IMR-90 (cell line): Measurements from ENCODE around the gene DCTD. TPM values are rescaled to one million over a fixed set of nuclear protein-coding genes. Genes with fewer than 3 reads are reported as not detected.

Experiments used
- ATAC-seq: fragments of 200-7000 bp; cut with Tn5 transposase; 2 replicates; pipeline ENCODE4 v1.9.1; 2020; ENCODE audit warnings: low read depth, mild to moderate bottlenecking, moderate library complexity
- BruUV-seq: library from RNA; stranded (reverse); fragments of 400-500 nt; replicated peaks from 2 replicates; lab custom pipeline; 2021; lab: Mats Ljungman, UMichigan
- CTCF ChIA-PET: fragments of 300-600 bp; formaldehyde crosslinking; extraction: SDS; loops from one replicate; lab custom pipeline; 2021; ENCODE audit warnings: antibody characterized with exemption; lab: Yijun Ruan, JAX
- POLR2A ChIA-PET: fragments of 300-600 bp; sonication (Branson Sonifier 250); formaldehyde crosslinking; loops from one replicate; lab custom pipeline; 2022; ENCODE audit warnings: antibody characterized with exemption; ENCODE audit not compliant: unreplicated experiment; lab: Charles Lee
- DNase-seq: peaks from one replicate; pipeline ENCODE4 v3.0.0; 2013
- H2AFZ ChIP-seq: replicated peaks from 2 replicates; pipeline ENCODE3; 2013; ENCODE audit warnings: low read length, mild to moderate bottlenecking; ENCODE audit not compliant: poor library complexity
- H2AK5ac ChIP-seq: 2 replicates; pipeline ENCODE4 v1.6.1; 2013; ENCODE audit warnings: low read depth, low read length, inconsistent platforms
- H2AK9ac ChIP-seq: replicated peaks from 2 replicates; pipeline ENCODE3; 2013; ENCODE audit warnings: mild to moderate bottlenecking, low read depth, low read length, moderate library complexity; ENCODE audit not compliant: poor library complexity
- H2BK120ac ChIP-seq: 2 replicates; pipeline ENCODE4 v1.6.1; 2013; ENCODE audit warnings: low read depth, low read length, inconsistent platforms
- H2BK15ac ChIP-seq: 3 replicates; pipeline ENCODE4 v1.6.1; 2013; ENCODE audit warnings: low read depth, low read length, inconsistent platforms
- H2BK20ac ChIP-seq: 2 replicates; pipeline ENCODE4 v1.6.1; 2013; ENCODE audit warnings: low read depth, mild to moderate bottlenecking, inconsistent platforms, low read length, moderate library complexity
- H2BK5ac ChIP-seq: 2 replicates; pipeline ENCODE4 v1.6.1; 2013; ENCODE audit warnings: mild to moderate bottlenecking, low read depth, low read length, inconsistent platforms; ENCODE audit not compliant: poor library complexity, severe bottlenecking
- H3K14ac ChIP-seq: replicated peaks from 2 replicates; pipeline ENCODE4 v1.6.1; 2013; ENCODE audit warnings: low read depth, low read length, inconsistent platforms
- H3K18ac ChIP-seq: 2 replicates; pipeline ENCODE4 v1.6.1; 2013; ENCODE audit warnings: low read depth, low read length, control low read depth
- H3K23ac ChIP-seq: 2 replicates; pipeline ENCODE4 v1.6.1; 2013; ENCODE audit warnings: low read depth, low read length, inconsistent platforms
- H3K27ac ChIP-seq: 2 replicates; pipeline ENCODE4 v1.5.1; 2013; ENCODE audit warnings: mild to moderate bottlenecking, control low read depth, low read length; ENCODE audit not compliant: insufficient read depth
- H3K27me3 ChIP-seq: 2 replicates; pipeline ENCODE4 v1.6.1; 2013; ENCODE audit warnings: low read length; ENCODE audit not compliant: control insufficient read depth, insufficient read depth
- H3K36me3 ChIP-seq: 2 replicates; pipeline ENCODE4 v1.6.1; 2013; ENCODE audit warnings: low read length, mixed read lengths; ENCODE audit not compliant: control insufficient read depth, insufficient read depth
- H3K4ac ChIP-seq: 2 replicates; pipeline ENCODE4 v1.6.1; 2013; ENCODE audit warnings: low read depth, low read length, inconsistent platforms
- H3K4me1 ChIP-seq: 2 replicates; pipeline ENCODE4 v1.6.1; 2013; ENCODE audit warnings: low read length, mixed read lengths; ENCODE audit not compliant: control insufficient read depth, insufficient read depth
- H3K4me2 ChIP-seq: 2 replicates; pipeline ENCODE4 v1.6.1; 2013; ENCODE audit warnings: low read depth, mild to moderate bottlenecking, control low read depth, low read length, moderate library complexity
- H3K4me3 ChIP-seq: 2 replicates; pipeline ENCODE4 v1.5.1; 2013; ENCODE audit warnings: low read depth, mild to moderate bottlenecking, control low read depth, low read length, moderate library complexity; ENCODE audit not compliant: insufficient read depth
- H3K56ac ChIP-seq: 2 replicates; pipeline ENCODE4 v1.6.1; 2013; ENCODE audit warnings: low read length, inconsistent platforms; ENCODE audit not compliant: insufficient read depth; ENCODE audit errors: extremely low read depth
- H3K79me1 ChIP-seq, 2 experiments: 2 replicates each; pipeline ENCODE4 v1.6.1; 2013; ENCODE audit warnings: low read length in 2 of 2, inconsistent platforms in 1 of 2, low read depth in 1 of 2
- H3K9ac ChIP-seq: 2 replicates; pipeline ENCODE4 v1.6.1; 2013; ENCODE audit warnings: low read depth, low read length, control low read depth
- H3K9me1 ChIP-seq: 2 replicates; pipeline ENCODE4 v1.6.1; 2013; ENCODE audit warnings: low read length, inconsistent platforms; ENCODE audit not compliant: insufficient read depth
- H3K9me3 ChIP-seq: 2 replicates; pipeline ENCODE4 v1.6.1; 2013; ENCODE audit warnings: low read length; ENCODE audit not compliant: control insufficient read depth, insufficient read depth
- H4K20me1 ChIP-seq: 2 replicates; pipeline ENCODE4 v1.6.1; 2013; ENCODE audit warnings: low read length, inconsistent platforms; ENCODE audit not compliant: insufficient read depth
- H4K5ac ChIP-seq: 2 replicates; pipeline ENCODE4 v1.6.1; 2013; ENCODE audit warnings: mild to moderate bottlenecking, low read depth, low read length, control low read depth
- H4K8ac ChIP-seq, 2 experiments: 2 replicates each; pipeline ENCODE4 v1.6.1; 2013; ENCODE audit warnings: low read depth in 2 of 2, low read length in 2 of 2, control low read depth in 1 of 2, inconsistent platforms in 1 of 2
- H4K91ac ChIP-seq: 2 replicates; pipeline ENCODE4 v1.6.1; 2013; ENCODE audit warnings: low read depth, low read length, inconsistent platforms; ENCODE audit not compliant: insufficient read depth
- BHLHE40 ChIP-seq: fragments of 150-350 bp; IDR thresholded peaks from 2 replicates; pipeline ENCODE4 v1.6.1; 2016; ENCODE audit warnings: mild to moderate bottlenecking, low read depth, low read length
- CEBPB ChIP-seq: IDR thresholded peaks from 2 replicates; pipeline ENCODE4 v1.6.1; 2012; ENCODE audit warnings: low read depth, low read length, improper control_type of control experiment
- CHD1 ChIP-seq: IDR thresholded peaks from 2 replicates; pipeline ENCODE4 v1.6.1; 2012; ENCODE audit warnings: low read depth, low read length, improper control_type of control experiment
- ELK1 ChIP-seq: fragments of 150-350 bp; IDR thresholded peaks from 2 replicates; pipeline ENCODE4 v1.6.1; 2016; ENCODE audit warnings: low read depth, mild to moderate bottlenecking, low read length, moderate library complexity, borderline replicate concordance
- FOS ChIP-seq: fragments of 150-350 bp; IDR thresholded peaks from 2 replicates; pipeline ENCODE4 v1.6.1; 2016; ENCODE audit warnings: low read depth, low read length
- MAFK ChIP-seq: IDR thresholded peaks from 2 replicates; pipeline ENCODE4 v1.6.1; 2012; ENCODE audit warnings: low read depth, low read length, improper control_type of control experiment
- MAZ ChIP-seq: IDR thresholded peaks from 2 replicates; pipeline ENCODE4 v1.6.1; 2012; ENCODE audit warnings: low read depth, mild to moderate bottlenecking, low read length, improper control_type of control experiment, moderate library complexity, borderline replicate concordance
- MXI1 ChIP-seq: IDR thresholded peaks from 2 replicates; pipeline ENCODE4 v1.6.1; 2012; ENCODE audit warnings: low read depth, mild to moderate bottlenecking, low read length, moderate library complexity, borderline replicate concordance
- NFE2L2 ChIP-seq: fragments of 150-350 bp; IDR thresholded peaks from 2 replicates; pipeline ENCODE4 v1.6.1; 2016; ENCODE audit warnings: low read depth, mild to moderate bottlenecking, low read length
- POLR2A ChIP-seq: IDR thresholded peaks from 2 replicates; pipeline ENCODE4 v1.6.1; 2012; ENCODE audit warnings: mild to moderate bottlenecking, low read depth, low read length
- RAD21 ChIP-seq: IDR thresholded peaks from 2 replicates; pipeline ENCODE4 v1.6.1; 2012; ENCODE audit warnings: low read length, improper control_type of control experiment
- RCOR1 ChIP-seq: IDR thresholded peaks from 2 replicates; pipeline ENCODE4 v1.6.1; 2012; ENCODE audit warnings: mild to moderate bottlenecking, low read length, improper control_type of control experiment; ENCODE audit not compliant: insufficient replicate concordance
- RFX5 ChIP-seq: IDR thresholded peaks from 2 replicates; pipeline ENCODE4 v1.8.0; 2012; ENCODE audit warnings: low read depth, mild to moderate bottlenecking, low read length, moderate library complexity
- SMC3 ChIP-seq: fragments of 150-350 bp; IDR thresholded peaks from 2 replicates; pipeline ENCODE4 v1.6.1; 2016; ENCODE audit warnings: low read depth, mild to moderate bottlenecking, antibody characterized with exemption, low read length, moderate library complexity
- WGBS, 2 experiments: methylation state at CpG; one replicate each; pipeline versions ENCODE4 v1.1.5 to v1.1.7; 2013; ENCODE audit warnings: missing lambda C conversion rate in 2 of 2; ENCODE audit not compliant: insufficient read length in 1 of 2; ENCODE audit errors: extremely low coverage in 2 of 2; 5-methylcytosine and 5-hydroxymethylcytosine counted together
- dilution Hi-C: fragments of 300-500 bp; cut with HindIII; formaldehyde crosslinking; loops from one replicate; pipeline ENCODE4 v1.14.3; 2018; ENCODE audit warnings: low sequenced_read_pairs; ENCODE audit not compliant: unreplicated experiment
- in situ Hi-C: fragments of 300-500 bp; cut with MboI; formaldehyde crosslinking; loops from 3 replicates; pipeline ENCODE4 v1.14.3; 2019; ENCODE audit warnings: low sequenced_read_pairs, inconsistent platforms, mixed read lengths
- intact Hi-C: fragments of 100-400 bp; cut with micrococcal nuclease; formaldehyde crosslinking; loops from 2 replicates; pipeline ENCODE4 v1.10.0; 2022
- polyA plus RNA-seq, 3 experiments: library from polyadenylated mRNA; depleted of rRNA; stranded (reverse); fragments of >200 nt; gene quantifications; 2 replicates each; pipeline ENCODE4 v1.2.3, GENCODE V29; 2012; ENCODE audit warnings: low replicate concordance in 1 of 3
- total RNA-seq: library from RNA; depleted of rRNA; stranded (reverse); fragments of >200 nt; gene quantifications from 2 replicates; pipeline ENCODE4 v1.2.3, GENCODE V29; 2012
- TF ChIP-seq, protein P1 (sequence below): conservative IDR thresholded peaks from 2 replicates; pipeline ENCODE4 v1.5.1; 2012; ENCODE audit warnings: mild to moderate bottlenecking, low read depth, low read length, improper control_type of control experiment
- TF ChIP-seq, protein P2 (sequence below): fragments of 150-350 bp; IDR thresholded peaks from 2 replicates; pipeline ENCODE4 v1.6.1; 2017; ENCODE audit warnings: mild to moderate bottlenecking, antibody characterized with exemption, low read length, low read depth

DCTD gene
- total and polyA plus RNA-seq, 2 of the 4 experiments (the other 2 are of a cell fraction): 90.3 to 127 TPM

DNA sequence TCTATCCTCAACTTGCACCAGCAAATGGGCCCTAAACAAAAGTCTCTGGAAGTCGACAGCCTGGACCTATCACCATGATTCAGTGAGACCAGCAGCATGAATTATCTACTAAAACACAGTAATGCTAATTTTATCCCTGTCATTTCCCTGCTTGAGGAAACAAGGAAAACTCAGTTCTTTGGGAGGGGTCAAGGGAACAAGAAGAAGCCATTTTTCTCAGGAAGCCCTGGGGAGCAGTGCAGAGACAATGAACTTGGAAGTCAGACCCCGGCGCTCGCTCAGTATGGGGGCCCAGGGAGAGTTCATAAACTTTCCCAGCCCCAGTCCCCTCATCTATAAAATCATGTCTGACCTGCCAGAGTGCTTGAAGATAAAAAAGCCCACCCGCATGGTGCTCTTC is 50.4 kb downstream of the DCTD start:
- no peaks in the 10 kb centered on the region for H3K36me3 ChIP-seq
- H4K20me1 ChIP-seq: no peaks in the 10 kb centered on the region
- no peak overlapping the region for H2AK5ac ChIP-seq
- H2BK15ac ChIP-seq: no peak overlapping the region
- H2BK20ac ChIP-seq: no peak overlapping the region
- dilution Hi-C loops (no loop called here), in situ Hi-C loops (no loop called here), intact Hi-C loops (no loop called here)
- H3K14ac ChIP-seq: no peak overlapping the region
- H4K91ac ChIP-seq: no peak overlapping the region
- H3K18ac ChIP-seq: no peak overlapping the region
- no CpG with 5 or more reads among the region's 5 CpGs for WGBS, 2 experiments
- H3K9ac ChIP-seq: no peak overlapping the region
- no peaks in the 10 kb centered on the region for H3K9me3 ChIP-seq
- H3K4me1 ChIP-seq: no peaks in the 10 kb centered on the region
- ATAC-seq (no peak), DNase-seq (no peak)
- H3K4me3 ChIP-seq: no peak overlapping the region
- H2BK120ac ChIP-seq: no peak overlapping the region
- no peaks in the 10 kb centered on the region; the same call in 1 of the 2 replicates for H3K27me3 ChIP-seq
- H2BK5ac ChIP-seq: no peak overlapping the region
- no peak overlapping the region for H3K4me2 ChIP-seq
- H4K8ac ChIP-seq: no peak overlapping the region
- no peak overlapping the region for H2AK9ac ChIP-seq
- no TSS peak for BruUV-seq
- H2AFZ ChIP-seq: no peak overlapping the region
- POLR2A ChIA-PET: no interaction called here
- no peak overlapping the region for H3K56ac ChIP-seq
- H3K79me1 ChIP-seq: no peaks in the 10 kb centered on the region
- H3K9me1 ChIP-seq: no peaks in the 10 kb centered on the region
- H3K4ac ChIP-seq: no peak overlapping the region
- no peak overlapping the region for H3K23ac ChIP-seq
- TF ChIP-seq SMC3 (no peak), MAZ (no peak), NFE2L2 (no peak), POLR2A (no peak), MAFK (no peak), MXI1 (no peak), CHD1 (no peak), RFX5 (no peak), CEBPB (no peak), FOS (no peak), ELK1 (no peak), BHLHE40 (no peak), RAD21 (no peak), RCOR1 (no peak)
- TF ChIP-seq, protein P1, sequence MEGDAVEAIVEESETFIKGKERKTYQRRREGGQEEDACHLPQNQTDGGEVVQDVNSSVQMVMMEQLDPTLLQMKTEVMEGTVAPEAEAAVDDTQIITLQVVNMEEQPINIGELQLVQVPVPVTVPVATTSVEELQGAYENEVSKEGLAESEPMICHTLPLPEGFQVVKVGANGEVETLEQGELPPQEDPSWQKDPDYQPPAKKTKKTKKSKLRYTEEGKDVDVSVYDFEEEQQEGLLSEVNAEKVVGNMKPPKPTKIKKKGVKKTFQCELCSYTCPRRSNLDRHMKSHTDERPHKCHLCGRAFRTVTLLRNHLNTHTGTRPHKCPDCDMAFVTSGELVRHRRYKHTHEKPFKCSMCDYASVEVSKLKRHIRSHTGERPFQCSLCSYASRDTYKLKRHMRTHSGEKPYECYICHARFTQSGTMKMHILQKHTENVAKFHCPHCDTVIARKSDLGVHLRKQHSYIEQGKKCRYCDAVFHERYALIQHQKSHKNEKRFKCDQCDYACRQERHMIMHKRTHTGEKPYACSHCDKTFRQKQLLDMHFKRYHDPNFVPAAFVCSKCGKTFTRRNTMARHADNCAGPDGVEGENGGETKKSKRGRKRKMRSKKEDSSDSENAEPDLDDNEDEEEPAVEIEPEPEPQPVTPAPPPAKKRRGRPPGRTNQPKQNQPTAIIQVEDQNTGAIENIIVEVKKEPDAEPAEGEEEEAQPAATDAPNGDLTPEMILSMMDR: no peak
- TF ChIP-seq, protein P2, sequence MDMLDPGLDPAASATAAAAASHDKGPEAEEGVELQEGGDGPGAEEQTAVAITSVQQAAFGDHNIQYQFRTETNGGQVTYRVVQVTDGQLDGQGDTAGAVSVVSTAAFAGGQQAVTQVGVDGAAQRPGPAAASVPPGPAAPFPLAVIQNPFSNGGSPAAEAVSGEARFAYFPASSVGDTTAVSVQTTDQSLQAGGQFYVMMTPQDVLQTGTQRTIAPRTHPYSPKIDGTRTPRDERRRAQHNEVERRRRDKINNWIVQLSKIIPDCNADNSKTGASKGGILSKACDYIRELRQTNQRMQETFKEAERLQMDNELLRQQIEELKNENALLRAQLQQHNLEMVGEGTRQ: no peak
- CTCF ChIA-PET: no interaction called here
- H4K5ac ChIP-seq: no peak overlapping the region
- no peak overlapping the region for H3K27ac ChIP-seq
